ENCODE results near the gene LARP4B.

DNA sequence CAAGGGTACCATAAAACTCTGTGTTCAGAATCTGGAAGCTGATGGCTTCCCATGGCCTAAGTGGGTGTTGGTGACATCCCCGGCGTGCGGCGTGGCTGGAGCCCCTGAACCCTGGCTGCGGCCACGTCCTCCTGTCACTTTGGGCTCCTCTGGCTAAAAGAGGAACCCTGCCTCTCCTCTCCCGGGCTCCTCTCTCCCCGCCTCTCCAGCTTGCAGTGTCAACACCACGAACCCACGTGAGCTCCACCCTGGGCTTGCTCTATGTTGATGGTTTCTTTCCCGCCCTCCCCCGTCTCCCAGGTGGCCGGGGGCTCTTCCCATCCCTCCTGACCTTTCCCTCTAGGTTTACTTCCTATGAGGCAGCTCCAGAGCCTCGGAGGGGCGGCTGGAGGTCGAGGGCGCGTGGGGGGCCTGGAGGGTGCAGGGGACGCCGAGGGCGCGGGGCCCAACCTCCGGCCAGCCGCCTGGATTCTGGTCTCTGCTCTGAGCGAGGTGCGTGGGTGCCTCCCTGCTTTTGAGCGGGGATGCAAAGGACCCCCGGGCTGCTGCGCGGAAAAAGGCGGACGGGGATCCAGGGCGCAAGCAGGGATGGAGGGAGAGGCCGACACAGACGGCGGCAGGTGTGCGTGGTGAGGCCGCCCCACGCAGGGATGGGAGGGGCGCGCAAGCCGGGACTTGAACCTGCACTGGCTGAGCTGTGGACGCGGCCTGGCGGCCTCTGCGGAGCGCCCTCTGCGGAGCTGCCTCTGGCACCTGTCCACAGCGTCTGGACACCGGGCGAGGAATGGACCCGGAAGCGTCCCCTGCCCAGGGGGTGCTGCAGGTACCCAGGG, 126.5 kb downstream of the LARP4B start:
- no peak for TF ChIP-seq EZH2phosphoT487 (IDR thresholded peaks at IDR 0.05)
- no peak for TF ChIP-seq EZH2 (IDR thresholded peaks at IDR 0.05)

All from neural progenitor cell (in vitro differentiated cells).